Mesenteric fat pad (tissue), 1 donor: ENCODE data around the gene PRR5L. TPM values are rescaled to one million over a fixed set of nuclear protein-coding genes. Genes with fewer than 3 reads are reported as not detected.
"Not testable (repeated sequence)": the region's sequence is repeated elsewhere in the genome, so short reads cannot be mapped to it uniquely, and the experiment has no call there.

Experiments used
- DNase-seq: peaks from one replicate; pipeline ENCODE4 v3.0.0-alpha.2; 2020; ENCODE audit warnings: low spot score
- total RNA-seq: library from RNA; stranded (reverse); fragmentation: NEBNext Ultra II Directional; extraction: Animal tissue kit (Norgen Biotek cat#: 25700); gene quantifications from one replicate; pipeline ENCODE4 v1.2.1, GENCODE V29; 2021
- donor health status: DM: yes; HTN: yes; CAD: no.

Gene PRR5L
- total RNA-seq, 1 donor from 2014 or later = 14.2 TPM

GRCh38 chr11:36324956-36325355 is 28.9 kb downstream of the PRR5L start:
- not testable (repeated sequence) for DNase-seq

- DNase-seq = not testable (repeated sequence)
Measured at GRCh38 chr11:36325403-36325802, 29.3 kb downstream of the PRR5L start.

GRCh38 chr11:36326524-36327419 is 30.7 kb downstream of the PRR5L start:
- DNase-seq = no peak

- no peak for DNase-seq
Measured at GRCh38 chr11:36328966-36329673, 33.0 kb downstream of the PRR5L start.

GRCh38 chr11:36330411-36330810 is 34.3 kb downstream of the PRR5L start:
- DNase-seq = no peak

GRCh38 chr11:36333468-36333867 is 37.4 kb downstream of the PRR5L start:
- DNase-seq = no peak

- no peak for DNase-seq
Measured at GRCh38 chr11:36333897-36334296, 37.8 kb downstream of the PRR5L start.

- no peak for DNase-seq
Measured at GRCh38 chr11:36339888-36340287, 43.8 kb downstream of the PRR5L start.

- DNase-seq = no peak
Measured at GRCh38 chr11:36340897-36341296, 44.8 kb downstream of the PRR5L start.

- DNase-seq = no peak
Measured at GRCh38 chr11:36341915-36342314, 45.8 kb downstream of the PRR5L start.

GRCh38 chr11:36342327-36342726 is 46.2 kb downstream of the PRR5L start:
- DNase-seq = no peak

GRCh38 chr11:36343436-36343835 is 47.3 kb downstream of the PRR5L start:
- DNase-seq = no peak

GRCh38 chr11:36345084-36345511 is 49.0 kb downstream of the PRR5L start:
- no peak for DNase-seq

GRCh38 chr11:36345535-36346141 is 49.5 kb downstream of the PRR5L start:
- DNase-seq = no peak

GRCh38 chr11:36346562-36347383 is 50.7 kb downstream of the PRR5L start:
- no peak for DNase-seq

- no peak for DNase-seq
Measured at GRCh38 chr11:36347384-36347906, 51.4 kb downstream of the PRR5L start.

GRCh38 chr11:36349351-36350136 is 53.5 kb downstream of the PRR5L start:
- DNase-seq = no peak

GRCh38 chr11:36350137-36350513 is 54.0 kb downstream of the PRR5L start:
- no peak for DNase-seq

GRCh38 chr11:36352922-36353321 is 56.8 kb downstream of the PRR5L start:
- no peak for DNase-seq
